ENCODE measurements around the gene SHC2.

DNA sequence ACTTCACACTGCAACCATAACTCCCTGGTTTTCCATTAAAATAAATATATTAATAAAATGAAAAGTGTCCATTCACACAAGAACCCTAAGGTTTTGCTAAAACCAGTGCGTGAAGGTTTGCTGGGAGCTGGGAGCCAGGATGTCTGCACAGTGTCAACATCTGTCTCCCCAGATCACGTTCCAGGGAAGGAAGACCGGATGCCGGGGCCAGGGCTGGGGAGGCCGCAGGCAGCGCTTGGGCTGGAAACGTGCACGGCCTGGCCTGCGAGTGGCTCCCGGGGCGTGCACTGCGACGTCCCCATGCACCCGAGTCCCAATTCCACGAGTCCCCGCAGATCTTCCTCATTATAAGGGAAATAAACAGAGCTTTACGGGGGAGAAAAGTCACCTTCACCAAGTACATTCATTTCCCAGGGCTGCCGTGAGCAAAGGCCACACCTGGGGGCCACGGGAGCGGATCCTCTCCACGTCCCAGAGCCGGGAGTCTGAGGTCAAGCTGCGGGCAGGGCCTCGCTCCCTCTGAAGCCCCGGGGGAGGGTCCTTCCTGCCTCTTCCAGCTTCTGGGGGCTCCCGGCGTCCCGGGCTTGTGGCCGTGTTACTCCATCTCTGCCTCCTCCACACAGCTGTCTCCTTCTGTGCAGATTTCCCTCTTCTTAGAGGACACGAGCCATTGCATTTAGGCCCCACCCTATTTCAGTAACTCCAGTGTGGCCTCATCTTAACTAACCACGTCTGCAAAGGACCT is 12.8 kb downstream of the SHC2 start:
- TF ChIP-seq, protein P1, sequence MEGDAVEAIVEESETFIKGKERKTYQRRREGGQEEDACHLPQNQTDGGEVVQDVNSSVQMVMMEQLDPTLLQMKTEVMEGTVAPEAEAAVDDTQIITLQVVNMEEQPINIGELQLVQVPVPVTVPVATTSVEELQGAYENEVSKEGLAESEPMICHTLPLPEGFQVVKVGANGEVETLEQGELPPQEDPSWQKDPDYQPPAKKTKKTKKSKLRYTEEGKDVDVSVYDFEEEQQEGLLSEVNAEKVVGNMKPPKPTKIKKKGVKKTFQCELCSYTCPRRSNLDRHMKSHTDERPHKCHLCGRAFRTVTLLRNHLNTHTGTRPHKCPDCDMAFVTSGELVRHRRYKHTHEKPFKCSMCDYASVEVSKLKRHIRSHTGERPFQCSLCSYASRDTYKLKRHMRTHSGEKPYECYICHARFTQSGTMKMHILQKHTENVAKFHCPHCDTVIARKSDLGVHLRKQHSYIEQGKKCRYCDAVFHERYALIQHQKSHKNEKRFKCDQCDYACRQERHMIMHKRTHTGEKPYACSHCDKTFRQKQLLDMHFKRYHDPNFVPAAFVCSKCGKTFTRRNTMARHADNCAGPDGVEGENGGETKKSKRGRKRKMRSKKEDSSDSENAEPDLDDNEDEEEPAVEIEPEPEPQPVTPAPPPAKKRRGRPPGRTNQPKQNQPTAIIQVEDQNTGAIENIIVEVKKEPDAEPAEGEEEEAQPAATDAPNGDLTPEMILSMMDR (conservative IDR thresholded peaks at IDR 0.05; ENCODE audit: low read depth in 2 of 2) = no peak
- TF ChIP-seq, protein P2, sequence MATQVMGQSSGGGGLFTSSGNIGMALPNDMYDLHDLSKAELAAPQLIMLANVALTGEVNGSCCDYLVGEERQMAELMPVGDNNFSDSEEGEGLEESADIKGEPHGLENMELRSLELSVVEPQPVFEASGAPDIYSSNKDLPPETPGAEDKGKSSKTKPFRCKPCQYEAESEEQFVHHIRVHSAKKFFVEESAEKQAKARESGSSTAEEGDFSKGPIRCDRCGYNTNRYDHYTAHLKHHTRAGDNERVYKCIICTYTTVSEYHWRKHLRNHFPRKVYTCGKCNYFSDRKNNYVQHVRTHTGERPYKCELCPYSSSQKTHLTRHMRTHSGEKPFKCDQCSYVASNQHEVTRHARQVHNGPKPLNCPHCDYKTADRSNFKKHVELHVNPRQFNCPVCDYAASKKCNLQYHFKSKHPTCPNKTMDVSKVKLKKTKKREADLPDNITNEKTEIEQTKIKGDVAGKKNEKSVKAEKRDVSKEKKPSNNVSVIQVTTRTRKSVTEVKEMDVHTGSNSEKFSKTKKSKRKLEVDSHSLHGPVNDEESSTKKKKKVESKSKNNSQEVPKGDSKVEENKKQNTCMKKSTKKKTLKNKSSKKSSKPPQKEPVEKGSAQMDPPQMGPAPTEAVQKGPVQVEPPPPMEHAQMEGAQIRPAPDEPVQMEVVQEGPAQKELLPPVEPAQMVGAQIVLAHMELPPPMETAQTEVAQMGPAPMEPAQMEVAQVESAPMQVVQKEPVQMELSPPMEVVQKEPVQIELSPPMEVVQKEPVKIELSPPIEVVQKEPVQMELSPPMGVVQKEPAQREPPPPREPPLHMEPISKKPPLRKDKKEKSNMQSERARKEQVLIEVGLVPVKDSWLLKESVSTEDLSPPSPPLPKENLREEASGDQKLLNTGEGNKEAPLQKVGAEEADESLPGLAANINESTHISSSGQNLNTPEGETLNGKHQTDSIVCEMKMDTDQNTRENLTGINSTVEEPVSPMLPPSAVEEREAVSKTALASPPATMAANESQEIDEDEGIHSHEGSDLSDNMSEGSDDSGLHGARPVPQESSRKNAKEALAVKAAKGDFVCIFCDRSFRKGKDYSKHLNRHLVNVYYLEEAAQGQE (IDR thresholded peaks at IDR 0.05; ENCODE audit: unreplicated experiment) = no peak
- TF ChIP-seq POLR2AphosphoS5 (IDR thresholded peaks at IDR 0.05; ENCODE audit: low read depth) (no peak), EZH2 (IDR thresholded peaks at IDR 0.05; ENCODE audit: low read depth, unreplicated experiment) (no peak), CREB1 (CRISPR knock-in tag; IDR thresholded peaks at IDR 0.05; ENCODE audit: low read depth) (no peak), EZH2phosphoT487 (IDR thresholded peaks at IDR 0.05; ENCODE audit: unreplicated experiment) (no peak), NANOG (IDR thresholded peaks at IDR 0.05; ENCODE audit: borderline replicate concordance) (no peak), JUNB (IDR thresholded peaks at IDR 0.05; ENCODE audit: unreplicated experiment) (no peak)
- TF ChIP-seq, protein P3, sequence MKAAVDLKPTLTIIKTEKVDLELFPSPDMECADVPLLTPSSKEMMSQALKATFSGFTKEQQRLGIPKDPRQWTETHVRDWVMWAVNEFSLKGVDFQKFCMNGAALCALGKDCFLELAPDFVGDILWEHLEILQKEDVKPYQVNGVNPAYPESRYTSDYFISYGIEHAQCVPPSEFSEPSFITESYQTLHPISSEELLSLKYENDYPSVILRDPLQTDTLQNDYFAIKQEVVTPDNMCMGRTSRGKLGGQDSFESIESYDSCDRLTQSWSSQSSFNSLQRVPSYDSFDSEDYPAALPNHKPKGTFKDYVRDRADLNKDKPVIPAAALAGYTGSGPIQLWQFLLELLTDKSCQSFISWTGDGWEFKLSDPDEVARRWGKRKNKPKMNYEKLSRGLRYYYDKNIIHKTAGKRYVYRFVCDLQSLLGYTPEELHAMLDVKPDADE (IDR thresholded peaks at IDR 0.05) = no peak

Data from GM23338 (cell line).